Pons (tissue), 1 donor: ENCODE measurements around the gene DPM3.
"Not testable (repeated sequence)": the region's sequence is repeated elsewhere in the genome, so short reads cannot be mapped to it uniquely, and the experiment has no call there.

Source experiments
- DNase-seq: peaks from one replicate; pipeline ENCODE4 v3.0.0-alpha.2; 2016; ENCODE audit warnings: low spot score

DPM3 gene

GRCh38 chr1:155125511-155125945 lies 14.8 kb downstream of the DPM3 start:
- DNase-seq: no peak

DNA sequence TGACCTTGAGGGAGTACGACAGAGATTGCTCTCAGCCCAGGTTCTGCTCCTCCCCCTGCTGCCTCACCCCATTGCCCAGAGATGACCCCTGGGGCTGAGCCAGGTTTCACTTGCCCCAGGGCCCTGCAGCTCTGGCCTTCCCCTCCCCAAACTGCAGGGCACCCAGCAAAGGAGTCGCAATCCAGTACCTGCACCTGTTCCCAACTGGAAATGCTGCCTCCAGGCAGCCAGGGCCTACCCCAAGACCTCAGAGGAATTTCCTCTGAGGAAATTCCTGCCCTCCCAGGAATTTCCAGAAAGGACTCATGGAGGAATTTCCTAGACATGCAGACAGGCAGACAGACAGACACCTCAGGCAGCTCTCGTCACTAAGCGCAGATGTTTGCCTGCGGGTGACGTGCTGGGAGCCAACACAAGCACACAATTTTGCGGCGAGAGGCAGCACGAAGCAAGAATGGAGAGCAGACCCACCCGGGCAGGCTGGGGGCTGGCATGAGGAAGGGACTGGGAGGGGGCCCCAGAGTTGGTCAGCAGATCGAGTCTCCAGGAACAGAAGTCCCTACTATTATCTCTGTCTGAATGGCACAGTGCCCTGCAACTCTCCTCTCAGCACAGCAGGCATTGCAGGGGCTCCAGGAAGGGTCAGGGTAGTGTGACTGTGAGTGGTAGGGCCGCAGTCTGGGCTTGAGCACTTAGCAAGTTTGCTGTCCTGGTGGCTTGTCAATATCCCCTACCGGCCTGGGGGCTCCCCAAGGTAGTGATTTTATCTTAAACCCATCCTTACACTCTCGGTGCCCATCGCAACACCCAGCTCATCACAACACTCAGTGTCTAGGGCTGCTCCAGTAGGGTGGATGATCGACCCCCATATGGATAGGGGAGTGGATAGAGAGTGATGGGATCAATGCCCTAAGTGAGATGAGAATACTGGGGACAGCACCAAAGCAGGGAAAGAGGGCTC lies 15.5 kb downstream of the DPM3 start:
- DNase-seq: no peak

GRCh38 chr1:155123801-155124200 lies 16.5 kb downstream of the DPM3 start:
- DNase-seq: no peak

DNA sequence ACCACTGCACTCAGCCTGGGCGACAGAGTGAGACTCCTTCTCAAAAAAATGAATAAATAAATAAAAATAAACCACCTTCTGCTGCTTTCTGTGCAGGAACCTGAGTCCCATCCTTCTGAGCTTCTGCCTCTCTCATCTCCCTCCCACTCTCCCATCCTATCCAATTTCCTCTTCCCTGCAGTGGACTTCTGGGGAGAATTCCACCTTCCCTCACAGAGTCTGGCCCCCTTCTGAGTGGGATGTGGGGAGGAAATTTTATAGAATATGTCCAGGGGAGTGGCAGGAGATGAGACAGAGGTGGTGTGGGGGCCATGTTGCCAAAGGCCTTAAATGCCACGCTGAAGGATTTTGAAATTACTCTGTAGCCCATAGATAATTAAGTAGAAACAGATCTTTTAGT lies 18.0 kb downstream of the DPM3 start:
- no peak for DNase-seq

DNA sequence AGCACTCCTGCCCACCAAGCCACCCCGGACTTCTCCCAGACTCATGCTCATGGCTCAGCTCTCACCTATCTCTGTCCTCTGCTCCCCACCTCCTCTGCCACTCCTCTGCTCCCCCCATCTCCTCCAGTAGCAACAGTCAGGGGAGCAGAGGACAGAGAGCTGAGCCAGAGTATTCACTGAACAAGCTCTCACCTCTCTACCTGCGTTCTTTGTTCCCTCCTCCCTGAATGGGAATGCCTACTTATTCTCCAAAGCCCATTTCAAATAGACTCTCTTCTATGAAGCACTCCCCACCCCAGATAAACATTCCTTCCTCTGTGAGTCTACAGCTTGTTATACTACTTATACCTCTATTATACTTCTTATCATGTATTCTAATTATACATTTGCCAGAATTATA lies 19.1 kb downstream of the DPM3 start:
- no peak for DNase-seq

DNA sequence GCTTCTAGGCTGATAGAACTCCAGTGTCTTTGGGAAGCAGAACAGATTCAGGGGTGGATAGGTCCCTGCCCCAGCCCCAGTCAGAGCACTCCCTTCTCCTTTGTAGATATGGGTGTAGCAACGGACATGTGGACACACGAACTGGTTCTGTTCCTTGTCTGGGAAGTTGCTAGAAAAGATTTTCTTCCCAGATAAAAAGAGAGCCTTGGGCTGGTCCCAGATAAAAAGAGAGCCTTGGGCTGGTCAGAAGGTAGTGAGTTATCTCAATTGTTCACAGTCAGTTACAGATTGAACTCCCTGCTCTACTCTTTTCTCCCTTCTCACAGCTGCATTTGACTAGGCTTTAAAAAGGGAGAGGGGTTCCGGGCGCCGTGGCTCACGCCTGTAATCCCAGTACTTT lies 20.1 kb downstream of the DPM3 start:
- DNase-seq: no peak

DNA sequence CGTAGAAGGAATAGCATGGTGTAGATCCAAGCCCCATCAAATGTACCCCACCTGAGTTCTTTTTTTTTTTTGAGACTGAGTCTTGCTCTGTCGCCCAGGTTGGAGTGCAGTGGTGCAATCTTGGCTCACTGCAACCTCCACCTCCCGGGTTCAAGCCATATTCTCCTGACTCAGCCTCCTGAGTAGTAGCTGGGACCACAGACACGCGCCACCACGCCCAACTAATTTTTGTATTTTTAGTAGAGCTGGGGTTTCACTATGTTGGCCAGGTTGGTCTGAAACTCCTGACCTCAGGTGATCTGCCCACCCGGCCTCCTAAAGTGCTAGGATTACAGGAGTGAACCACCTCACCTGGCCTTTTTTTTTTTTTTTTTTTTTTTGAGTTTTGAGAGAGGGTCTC lies 22.2 kb downstream of the DPM3 start:
- DNase-seq: not testable (repeated sequence)

GRCh38 chr1:155117610-155118009 lies 22.7 kb downstream of the DPM3 start:
- DNase-seq: no peak

DNA sequence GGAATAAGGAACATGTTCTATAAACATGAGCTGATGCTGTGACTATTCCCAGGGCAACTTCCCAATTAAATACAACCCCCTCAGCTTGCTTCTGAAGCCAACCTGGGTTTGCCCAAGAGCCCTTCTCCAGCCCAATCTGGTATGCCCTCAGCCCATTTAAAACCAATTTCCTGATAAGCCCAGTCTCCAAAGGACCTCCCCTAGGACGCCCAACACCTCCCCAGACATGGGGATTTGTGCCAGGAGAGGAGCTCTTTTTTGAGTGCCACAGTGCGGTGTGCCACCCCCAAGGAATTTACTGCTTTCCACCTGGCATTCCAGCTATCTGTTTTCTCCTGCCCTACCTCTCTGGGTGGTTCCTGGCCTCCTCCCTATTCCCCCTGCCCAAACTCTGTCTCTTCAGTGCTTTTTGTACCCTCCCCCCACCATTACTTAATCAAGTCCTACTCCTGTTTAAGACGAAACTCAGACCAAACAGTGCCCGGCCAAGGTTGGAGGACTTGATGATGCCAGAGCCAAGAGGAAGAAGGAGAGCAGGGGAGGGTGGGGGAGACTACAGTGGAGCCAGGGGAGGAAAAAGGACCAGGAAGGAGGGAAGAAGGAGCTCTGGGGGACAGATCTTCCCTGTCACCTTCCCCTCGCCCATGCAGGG lies 24.1 kb downstream of the DPM3 start:
- DNase-seq: no peak

- no peak for DNase-seq
Observed at GRCh38 chr1:155113450-155113980, 26.8 kb downstream of the DPM3 start.

DNA sequence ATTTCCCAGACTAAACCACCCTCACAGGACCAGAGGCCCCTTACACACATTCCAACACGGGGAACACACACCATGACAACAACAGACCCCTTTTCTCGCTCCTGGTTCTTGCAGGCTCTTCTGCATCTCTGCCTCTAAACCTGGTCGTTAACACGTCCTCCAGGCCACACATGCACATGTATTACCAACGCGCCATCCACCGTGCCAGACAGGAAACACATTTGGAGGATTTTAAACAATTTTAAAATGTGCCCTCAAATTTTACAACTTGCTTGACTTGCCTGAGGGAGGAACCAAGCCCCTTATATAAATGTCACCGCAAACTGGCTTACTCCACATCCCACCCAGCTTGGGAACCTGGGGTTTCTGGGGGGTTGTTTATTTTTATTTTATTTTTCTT lies 29.5 kb downstream of the DPM3 start:
- DNase-seq: no peak

GRCh38 chr1:155110381-155110780 lies 29.9 kb downstream of the DPM3 start:
- no peak for DNase-seq

DNA sequence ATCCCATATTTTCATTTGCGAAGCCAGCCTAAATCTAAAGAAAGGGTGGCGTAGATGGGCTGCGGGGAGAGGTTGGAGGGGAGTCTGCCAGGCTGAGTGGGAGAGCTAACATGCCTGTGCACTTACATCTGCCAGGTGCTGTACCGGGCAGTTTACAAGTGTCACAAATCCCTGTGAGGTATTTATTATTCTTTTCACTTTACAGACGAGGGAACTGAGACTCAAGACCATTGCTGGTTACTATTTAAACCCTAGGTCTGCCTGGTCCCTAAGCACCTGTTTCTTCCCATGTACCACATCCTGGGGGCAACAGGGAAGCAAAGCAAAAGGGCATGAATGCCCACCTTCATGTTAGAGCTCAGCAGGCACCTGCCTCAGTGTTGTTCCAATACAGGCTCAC lies 32.0 kb downstream of the DPM3 start:
- no peak for DNase-seq

DNA sequence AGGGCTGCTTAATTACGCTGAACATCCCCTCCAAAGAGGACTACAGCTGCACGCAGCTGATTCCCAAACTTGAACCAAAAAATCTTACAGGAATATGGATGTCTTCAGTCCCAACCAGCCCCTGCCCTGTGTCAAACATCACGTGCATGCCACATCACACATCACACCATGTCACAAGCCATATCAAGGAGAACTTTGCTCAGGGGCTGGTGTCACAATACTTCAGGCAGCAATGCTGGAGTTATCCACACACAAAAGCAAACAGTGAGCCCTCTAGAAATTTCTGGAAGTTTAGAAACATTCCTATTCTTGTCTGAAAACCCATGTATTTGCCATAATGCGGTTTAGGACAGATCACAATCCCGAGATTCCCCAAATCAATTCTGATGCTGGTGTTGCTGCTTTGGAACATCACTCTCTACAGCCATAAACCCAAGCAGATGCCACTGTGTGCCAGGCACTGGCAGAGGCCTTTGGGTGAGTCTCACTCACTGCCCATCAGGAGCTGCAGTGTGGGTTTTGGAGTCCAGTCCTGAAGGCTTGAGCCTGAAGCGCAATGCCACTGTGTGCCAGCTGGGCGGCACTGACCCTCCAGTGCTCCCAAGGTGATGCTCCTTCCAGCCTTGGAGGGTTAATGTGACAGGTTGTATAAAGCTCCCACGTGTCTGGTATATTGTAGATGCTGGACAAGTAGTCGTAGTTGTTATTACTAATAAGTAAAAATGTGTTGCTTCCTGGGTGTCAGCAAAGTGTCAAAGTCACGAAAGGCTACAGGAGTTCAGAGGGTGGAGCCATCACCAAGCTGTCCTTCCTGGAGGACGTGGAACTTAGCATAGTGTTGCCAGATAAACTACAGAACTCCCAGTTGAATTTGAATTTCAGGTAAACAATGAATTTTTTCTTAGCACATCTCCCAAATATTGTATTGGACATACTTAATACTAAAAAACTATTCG lies 32.7 kb downstream of the DPM3 start:
- DNase-seq: no peak

DNA sequence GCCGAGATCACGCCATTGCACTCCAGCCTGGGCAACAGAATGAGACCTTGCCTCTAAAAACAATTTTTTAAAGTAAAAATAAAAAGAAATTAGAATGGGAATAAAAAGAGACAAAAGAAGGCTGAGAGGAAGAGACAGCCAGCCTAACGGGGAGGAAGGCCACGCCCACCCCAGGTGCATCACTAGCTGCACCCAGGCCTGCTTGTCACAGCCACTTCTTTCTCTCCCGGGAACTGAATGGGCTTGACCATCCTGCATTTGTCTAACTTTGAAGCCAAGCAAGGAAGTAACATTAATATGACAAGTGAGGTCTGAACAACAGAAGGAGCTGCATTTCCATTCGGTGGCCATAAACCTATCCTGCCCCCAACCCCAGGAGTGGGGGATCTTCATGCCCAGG lies 33.5 kb downstream of the DPM3 start:
- no peak for DNase-seq

DNA sequence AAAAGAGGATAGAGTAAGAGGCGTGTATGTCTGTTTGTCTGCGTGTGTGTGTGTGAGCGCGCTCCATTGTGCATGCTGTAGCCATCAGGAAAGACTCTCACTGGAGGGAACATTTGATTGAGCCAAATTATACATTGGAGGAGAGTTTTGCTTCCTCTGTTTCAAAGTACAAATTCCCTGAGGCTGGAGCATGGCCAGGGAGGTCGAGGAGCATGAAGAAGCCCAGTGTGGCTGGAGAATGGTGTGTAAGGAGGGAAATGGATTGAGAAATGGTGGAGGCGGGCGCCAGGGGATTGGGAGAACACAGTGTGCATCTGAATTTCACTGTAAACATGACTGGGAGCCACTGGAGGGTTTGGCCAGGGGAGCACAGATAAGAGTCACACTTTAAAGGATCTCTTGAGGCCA lies 34.7 kb downstream of the DPM3 start:
- DNase-seq: no peak

DNA sequence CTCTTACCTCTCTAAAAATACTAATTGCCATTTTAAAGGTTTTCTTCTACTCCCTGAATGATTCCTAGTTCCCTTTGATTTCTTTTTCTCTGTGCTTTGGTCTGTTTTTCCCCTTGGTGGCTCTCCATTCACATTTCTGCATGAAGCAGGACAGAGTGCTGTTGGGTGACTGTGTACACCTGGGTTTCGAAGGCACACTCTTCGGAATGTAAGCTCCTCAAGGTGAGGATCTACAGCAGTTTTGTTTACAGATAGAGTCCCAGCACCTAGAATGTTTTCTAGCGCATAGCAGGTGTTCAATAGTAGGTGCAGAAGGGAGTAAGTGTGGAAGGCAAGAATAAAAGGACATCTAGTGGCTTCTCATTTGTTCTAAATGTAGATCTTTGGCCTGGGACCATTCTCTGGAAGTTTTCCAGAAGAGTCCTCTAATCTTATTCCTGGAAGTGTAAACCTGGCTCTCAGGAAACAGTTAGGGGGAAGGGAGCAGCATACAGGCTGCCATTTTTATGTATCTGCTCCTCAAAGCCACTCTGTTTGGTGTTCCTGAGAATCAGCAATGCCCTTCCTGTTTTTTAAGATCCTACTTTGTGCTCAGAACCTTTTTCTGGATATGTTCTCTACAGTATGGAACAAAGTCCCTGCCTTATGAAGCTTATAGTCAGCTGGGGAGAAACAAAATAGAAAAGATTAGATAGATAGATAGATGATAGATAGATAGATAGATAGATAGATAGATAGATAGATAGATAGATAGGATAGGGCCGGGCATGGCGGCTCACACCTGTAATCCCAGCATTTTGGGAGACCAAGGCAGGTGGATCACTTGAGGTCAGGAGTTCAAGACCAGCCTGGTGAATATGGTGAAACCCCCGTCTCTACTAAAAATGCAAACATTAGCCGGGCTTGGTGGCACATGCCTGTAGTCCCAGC lies 35.5 kb downstream of the DPM3 start:
- DNase-seq: no peak

DNA sequence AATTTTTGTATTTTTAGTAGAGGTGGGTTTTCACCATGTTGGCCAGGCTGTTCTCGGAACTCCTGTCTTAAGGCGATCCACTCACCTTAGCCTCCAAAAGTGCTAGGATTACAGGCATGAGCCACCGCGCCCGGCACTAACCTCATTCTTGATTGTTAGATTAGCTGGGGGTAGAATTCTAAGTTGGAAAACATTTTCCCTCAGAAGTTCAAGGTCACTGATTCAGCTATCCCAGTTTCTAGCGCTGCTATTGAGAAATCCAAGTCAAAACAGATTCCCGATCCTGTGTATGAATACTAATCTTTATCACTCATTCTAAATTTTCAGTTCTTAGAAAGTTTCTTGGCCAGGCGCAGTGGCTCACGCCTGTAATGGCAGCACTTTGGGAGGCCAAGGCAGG lies 37.0 kb downstream of the DPM3 start:
- no peak for DNase-seq

- DNase-seq: no peak
Observed at GRCh38 chr1:155099331-155099730, 41.0 kb downstream of the DPM3 start.

DNA sequence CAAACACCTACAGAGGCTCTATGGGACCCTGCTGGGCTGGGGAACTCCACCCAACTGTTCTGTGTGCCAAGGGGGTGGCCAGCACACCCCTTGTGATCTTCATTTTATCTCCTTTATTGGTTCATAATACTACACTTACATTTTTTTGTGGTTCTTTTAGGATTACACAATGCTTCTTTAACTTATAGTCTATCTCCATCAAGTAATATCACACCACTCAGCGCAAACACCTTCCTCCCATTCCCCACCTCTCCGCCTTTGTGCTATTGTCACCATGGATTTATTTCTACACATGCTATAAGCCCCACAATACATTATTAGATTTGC lies 45.7 kb downstream of the DPM3 start:
- no peak for DNase-seq
